SH-SY5Y (cell line): Measurements from ENCODE around the gene RNF113B.

Source experiments
- GATA2 ChIP-seq: IDR thresholded peaks from 2 replicates; pipeline ENCODE4 v1.6.1; 2011; ENCODE audit warnings: mild to moderate bottlenecking, low read depth, low read length
- GATA3 ChIP-seq: IDR thresholded peaks from 2 replicates; pipeline ENCODE4 v1.6.1; 2011; ENCODE audit warnings: low read depth, mild to moderate bottlenecking, low read length, moderate library complexity

DNA sequence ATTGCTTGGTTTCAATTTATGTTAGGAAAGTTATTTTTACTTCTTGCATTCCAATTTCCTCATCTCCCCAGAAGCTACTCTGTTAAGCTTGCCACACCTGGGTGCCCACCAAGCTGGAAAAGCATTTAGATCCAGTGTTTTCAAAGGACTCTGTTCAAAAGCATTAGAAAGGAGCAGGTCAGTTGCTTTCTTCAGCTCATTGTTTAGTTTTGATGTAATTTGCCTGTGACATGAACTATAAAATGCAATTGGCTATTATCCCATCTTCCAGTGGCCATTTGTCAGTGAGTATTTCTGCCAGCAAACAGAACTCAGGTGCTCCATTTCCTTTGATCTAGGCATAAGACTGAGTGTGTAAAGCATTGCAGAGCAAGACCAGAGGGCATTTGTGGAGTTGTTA lies 46.7 kb upstream of the RNF113B start:
- no peak for TF ChIP-seq GATA3
- TF ChIP-seq GATA2: no peak
